ENCODE results near the gene BNC2. TPM values are rescaled to one million over a fixed set of nuclear protein-coding genes. Genes with fewer than 3 reads are reported as not detected.

Gene BNC2
- polyA plus RNA-seq, 4 donors, result 6.6 to 11.3 (median 7.9) TPM

DNA sequence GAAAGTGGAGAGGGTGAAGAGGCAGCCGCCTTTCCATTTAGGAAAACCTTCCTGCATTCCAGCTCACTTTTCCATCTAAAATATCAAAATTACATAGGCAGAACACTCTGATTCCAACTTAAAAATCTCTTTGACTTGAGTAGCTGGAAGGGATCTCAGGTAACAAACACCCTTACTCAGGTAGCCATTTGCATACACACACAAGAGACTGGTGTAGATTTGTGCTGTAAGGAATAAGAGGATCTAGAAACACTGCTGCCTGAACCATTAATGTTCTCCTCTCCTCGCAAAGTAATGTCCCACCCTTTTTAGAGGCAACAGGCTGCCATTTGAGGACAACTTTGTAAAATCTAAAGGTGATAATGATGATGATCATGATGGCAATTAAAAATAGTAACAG, 53.5 kb downstream of the BNC2 start:
- no peak for DNase-seq (ENCODE audit: low read depth in 4 of 4, low spot score in 2 of 4)

DNA sequence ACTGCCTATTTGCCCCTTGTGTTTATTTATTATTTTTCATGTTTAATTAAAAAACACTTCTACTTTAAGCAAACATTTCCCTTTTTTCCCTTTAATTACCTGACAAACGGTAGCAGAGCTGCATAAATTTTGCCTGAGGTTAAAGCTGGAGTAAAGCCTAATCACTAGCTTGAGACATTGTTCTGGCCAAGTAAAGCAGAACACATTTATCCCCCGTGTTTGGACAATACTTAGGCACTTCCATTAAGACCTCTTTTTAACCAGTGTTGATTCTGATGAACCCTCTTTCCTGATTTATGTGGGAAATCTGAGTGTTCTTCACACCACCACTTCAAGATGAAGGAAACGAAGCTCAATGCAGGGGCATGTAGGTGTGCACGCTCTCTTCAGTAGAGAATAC, 54.5 kb downstream of the BNC2 start:
- no peak for DNase-seq (ENCODE audit: low read depth in 4 of 4, low spot score in 2 of 4)

DNA sequence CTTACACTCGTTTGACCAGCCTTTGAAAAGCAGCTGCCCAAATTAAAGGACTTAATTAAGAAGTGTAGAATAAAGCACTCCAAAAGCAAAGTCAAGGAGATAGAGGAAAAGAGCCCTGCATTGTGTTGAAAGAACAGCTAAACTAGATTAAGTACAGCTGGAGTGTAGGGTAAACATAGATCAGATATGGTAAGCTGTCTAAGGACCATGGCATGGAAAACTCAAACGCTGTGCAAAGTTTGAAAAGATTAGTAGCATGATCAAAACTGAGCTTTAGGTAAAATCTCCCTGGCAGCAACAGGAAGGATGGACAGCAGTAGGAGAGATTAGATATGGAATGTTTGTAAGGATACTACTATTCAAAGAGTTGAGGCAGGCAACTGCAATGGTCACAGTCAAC, 55.4 kb downstream of the BNC2 start:
- no peak for DNase-seq (ENCODE audit: low read depth in 4 of 4, low spot score in 2 of 4)

DNA sequence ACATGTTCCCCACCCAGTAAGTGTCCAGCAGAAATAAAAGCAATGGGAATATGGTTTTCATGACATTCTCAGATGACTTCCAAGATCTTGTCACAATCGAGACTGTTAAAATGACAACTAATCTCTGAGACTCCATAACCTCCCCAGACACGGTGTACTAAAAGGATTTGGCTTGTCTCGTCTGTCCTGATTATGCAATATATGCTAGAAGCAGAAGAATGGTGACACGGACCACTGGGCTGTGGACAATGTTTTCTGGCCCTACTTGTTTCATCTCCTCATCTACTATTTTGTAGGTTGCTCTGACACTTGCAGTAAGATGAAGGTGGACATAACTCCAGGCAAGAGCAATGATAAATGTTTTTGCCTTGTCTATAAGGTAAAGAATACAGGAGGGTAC, 56.6 kb downstream of the BNC2 start:
- DNase-seq (ENCODE audit: low read depth in 4 of 4, low spot score in 2 of 4), result no peak

DNA sequence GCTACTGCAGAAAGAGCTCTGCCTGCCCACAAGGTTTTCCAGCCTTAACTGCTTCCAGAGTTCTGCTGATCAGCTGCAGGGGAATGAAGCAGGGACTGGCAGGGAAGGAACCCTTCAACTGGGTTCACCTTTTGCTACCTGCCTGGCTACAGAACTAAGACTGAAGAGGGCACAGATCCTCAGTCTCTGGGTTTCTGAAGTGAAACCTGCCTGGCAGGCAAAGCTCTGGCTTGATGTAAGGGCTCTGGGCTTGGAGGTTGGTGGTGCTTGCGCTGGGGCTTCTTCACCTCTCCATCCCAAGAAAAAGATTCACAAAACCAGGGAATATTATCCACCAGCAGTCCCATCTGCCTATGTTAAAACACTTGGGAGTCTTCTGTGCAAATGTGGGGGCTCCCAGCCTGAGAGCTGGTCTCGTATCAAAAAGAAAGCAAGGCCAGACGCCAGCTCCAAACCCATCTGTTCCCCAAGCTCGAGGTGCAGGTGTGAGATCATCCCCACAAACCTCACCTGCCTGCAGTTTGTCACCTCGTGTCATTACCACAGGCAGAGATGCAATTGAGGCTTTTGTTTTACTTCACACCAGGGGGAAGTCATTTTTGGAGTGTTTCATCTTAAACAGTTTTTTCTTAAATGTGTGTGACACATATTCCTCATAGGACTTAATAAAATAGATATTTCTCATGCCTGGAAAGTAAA, 58.3 kb downstream of the BNC2 start:
- no peak for DNase-seq (ENCODE audit: low read depth in 4 of 4, low spot score in 2 of 4)

DNA sequence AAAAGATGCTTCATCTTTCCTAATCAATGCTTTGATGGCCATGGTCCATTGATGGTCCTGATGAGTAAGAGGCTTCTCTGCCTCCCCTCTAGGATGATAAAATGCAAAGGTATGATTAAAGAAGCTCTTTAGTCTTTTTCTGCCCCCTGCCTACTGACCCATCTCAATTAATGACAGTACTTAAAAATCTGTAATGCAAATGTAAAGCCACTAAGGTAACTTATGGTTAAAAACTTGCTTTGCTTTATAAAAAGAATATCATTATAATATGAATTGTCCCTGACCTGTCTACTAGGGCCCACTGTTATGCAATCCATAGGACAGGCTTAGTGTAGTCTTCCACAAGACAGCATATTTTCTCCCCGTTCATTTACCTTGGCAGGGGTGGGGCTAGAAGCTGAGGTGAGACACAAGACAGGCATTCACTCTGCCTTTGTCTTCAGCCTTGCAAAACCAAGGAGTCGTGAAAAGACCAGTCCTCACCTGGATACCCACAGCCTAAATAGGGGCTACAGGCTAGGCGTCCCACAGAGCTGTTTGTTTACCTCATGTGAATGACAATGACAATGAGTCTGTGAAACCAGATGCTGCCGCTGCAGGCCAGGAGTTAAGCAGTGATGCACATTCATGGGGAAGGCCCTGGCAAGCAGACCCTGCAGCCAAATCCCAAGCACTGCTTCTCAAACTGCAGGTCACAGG, 60.4 kb downstream of the BNC2 start:
- no peak for DNase-seq (ENCODE audit: low read depth in 4 of 4, low spot score in 2 of 4)

DNA sequence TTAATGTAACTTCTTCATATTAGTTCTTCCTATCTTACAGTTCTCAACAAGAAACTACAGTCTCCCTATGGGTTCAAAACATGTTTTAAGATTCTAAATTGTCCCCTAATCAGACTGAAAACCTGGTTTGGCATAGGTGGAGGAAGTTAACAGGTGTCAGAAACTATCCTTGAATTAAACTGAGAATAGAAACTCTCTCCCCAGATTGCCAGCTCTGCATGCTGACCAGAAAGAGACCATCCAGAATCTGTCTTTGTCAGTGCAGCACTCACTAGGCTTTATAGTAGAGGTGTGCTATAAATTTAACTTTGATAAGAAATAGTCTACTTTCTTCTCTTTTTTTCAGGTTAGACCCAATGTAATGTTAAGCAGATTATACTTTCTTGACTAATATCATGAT, 63.8 kb downstream of the BNC2 start:
- DNase-seq (ENCODE audit: low read depth in 4 of 4, low spot score in 2 of 4), result no peak

DNA sequence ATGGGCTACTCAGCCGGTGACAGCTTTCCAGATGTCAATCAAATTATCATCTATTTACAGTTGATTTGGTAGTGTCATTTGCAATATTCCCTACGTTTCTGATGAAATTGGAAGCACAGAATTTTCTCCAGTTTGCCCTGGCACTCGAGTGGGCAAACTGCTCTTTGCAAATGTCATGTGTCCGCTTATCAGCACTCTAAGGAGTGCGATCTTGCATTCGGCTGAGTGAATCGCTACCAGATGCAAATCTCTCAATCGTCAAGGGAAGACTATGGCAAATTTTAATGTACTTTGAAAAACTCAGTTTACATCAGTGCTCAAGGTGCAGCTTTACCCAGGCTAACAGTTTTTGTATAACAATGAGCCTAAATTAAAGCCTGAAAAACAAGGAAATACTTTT, 66.8 kb downstream of the BNC2 start:
- no peak for DNase-seq (ENCODE audit: low read depth in 4 of 4, low spot score in 2 of 4)

DNA sequence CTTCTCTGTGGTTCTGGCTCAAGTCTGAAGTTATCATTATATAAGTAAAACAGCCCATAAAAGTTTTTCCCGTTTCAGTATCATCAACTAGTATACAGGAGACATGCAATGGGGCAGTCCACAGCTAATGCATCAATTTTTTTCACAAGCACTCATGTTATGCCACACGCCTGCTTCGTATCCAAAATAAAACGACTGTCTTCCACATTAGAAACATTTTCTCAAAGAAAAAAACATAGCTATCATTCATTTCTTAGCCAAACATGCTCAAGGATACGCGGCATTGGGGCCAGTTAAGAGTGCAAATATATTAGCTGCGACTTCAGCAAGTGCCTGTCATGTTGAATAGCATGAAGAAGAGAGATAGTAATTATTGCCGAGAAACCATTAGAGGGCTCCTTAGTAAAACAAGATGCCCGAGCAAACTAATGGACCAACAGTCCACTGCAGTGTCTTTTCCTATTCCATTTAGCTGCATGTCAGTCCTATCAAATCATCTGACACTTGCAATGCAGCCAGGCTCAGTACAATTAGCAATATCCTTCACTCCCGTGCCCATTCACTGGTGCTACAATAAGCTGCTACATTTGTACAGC, 68.5 kb downstream of the BNC2 start:
- no peak for DNase-seq (ENCODE audit: low read depth in 4 of 4, low spot score in 2 of 4)

DNA sequence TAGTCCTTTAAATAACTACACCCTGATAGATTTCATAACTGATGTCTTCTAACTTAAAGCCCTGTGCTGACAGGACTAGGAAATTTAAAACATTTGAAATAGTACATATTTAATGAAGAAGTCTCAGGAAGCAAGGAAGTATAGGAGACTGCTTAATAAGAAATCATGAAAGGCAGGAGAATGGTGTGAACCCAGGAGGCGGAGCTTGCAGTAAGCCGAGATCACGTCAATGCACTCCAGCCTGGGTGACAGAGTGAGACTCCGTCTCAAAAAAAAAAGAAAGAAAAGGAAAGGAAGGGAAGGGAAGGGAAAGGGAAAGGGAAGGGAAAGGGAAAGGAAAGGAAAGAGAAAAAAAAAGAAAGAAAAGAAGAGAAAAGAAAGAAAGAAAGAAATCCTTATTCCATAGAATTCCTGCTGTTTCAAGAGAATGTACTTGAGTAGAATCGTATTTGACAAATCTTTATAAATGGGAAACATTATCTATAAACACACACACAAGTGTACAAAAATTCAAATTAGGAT, 74.1 kb downstream of the BNC2 start:
- no peak for DNase-seq (ENCODE audit: low read depth in 4 of 4, low spot score in 2 of 4)

DNA sequence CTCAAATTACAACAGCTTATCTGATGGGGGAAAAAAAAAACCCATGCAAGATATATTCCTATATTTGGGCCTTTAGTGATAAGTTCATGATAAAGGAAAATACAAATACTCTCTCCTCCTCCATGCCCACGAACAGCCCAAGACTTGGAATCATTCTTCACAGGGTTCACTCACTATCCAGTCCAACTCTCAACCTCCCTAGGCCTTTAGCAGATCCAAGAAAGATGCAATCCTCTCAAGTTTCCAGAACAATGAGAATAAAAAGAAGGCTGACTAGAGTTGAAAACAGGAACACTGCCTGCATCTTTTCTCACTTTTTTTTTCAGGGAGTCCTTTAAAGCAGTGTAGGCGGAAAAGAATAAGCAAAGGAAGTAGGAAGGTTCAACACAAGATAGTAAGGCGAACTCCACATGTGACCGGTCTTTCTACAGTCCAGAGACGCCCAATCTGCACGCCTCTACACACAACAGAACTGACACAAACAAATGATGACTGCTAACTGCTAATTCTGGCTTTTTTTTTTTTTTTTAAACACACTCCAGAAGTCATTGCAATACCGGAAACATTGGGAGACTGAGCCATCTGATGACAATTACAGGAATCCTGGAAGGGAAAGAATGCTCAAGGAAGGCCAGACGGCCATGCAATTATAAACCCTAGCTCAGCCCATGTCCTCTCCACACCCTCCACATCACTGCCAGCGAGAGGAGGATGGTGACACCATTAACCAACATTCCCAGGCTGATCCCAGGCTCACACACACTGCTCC, 75.4 kb downstream of the BNC2 start:
- no peak for DNase-seq (ENCODE audit: low read depth in 4 of 4, low spot score in 2 of 4)

DNA sequence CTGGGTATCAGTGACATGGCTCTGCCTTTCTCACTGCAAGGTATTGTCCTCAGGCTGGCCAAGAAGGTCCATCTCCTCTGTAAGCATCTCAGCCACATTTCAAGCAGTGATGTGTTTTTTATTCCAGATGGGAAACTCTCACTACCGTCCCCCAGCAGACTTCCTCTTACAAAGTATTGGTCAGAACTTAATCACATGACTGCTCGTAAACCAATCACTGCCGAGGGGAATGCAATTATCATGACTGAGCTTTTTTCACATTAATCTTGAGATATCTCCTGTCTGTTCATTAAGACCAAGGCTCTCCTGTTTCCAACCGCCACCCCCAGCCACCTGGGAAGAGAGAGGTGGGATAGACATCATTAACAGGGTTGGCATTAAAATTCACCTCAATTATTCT, 76.4 kb downstream of the BNC2 start:
- no peak for DNase-seq (ENCODE audit: low read depth in 4 of 4, low spot score in 2 of 4)

DNA sequence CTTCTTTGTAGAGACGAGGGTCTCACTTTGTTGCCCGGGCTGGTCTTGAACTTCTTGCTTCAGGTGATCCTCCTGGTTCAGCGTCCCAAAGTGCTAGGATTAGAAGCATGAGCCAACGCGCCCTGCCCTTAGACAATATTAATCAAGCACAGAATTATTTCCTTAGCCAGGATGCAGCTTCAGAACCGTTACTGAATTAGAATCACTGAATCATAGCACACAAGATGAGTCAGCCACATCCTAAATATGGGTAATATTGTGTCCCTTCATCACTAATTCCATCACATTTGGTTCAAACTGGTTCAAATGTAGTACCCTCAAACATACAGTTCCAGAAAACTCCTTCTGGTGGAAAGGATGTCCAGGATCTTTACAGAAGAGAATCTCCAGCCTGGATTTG, 82.7 kb downstream of the BNC2 start:
- no peak for DNase-seq (ENCODE audit: low read depth in 4 of 4, low spot score in 2 of 4)

DNA sequence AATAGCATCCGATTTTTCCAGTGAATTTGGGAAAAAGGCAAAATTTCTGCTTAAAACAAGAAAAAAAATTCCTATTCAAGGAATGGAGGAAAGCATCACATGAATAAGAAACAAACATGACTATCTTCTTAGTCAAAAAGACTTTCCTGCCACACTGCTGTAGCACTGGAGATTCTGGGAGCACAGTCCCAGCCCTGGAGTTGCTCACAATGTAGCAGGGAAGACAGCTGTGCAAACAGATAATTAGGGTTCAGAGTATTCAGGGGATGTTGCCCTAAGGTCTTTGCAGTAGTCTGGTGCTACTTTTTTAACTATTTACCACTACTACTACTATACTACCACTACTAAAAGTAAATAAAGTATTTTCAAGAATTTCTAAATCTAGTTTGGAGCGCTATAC, 86.5 kb downstream of the BNC2 start:
- DNase-seq (ENCODE audit: low read depth in 4 of 4, low spot score in 2 of 4), result no peak

DNA sequence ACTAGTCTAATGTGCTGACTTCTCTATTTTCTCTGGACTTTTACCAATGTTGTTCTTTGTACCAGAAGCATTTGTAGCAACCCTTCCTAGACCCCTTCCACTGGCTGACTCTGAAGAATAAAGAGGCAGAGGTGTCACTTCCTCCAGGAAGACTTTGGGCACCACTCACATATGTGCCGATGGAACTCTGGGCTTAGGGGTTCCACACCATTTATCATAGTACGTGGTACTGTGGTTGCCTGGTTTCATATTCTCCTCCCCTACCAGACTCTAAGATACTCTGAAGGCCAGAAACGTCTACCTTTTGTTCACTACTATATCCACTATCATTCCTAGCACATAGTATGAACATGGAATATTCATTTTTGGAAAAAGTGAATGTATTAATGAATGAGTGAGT, 88.0 kb downstream of the BNC2 start:
- DNase-seq (ENCODE audit: low read depth in 4 of 4, low spot score in 2 of 4), result no peak

DNA sequence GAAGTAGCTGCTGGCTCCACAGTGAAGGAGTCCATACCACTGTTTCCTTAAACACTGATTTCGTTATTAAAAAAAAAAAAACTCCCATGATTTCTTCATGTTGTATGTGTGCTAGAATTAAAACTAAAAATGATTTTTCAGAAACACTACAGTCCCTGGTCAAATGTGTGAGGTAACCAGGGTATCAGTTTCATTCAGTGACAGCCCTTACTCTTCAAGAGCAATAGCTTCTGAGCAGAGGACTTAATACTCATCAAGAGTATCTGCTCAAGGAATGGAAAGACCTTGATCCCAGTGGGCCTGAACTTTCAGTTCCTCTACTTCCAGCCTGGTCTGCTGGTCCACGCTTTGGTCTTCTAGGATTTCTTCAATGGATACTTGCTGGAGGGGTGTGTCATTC, 95.1 kb downstream of the BNC2 start:
- no peak for DNase-seq (ENCODE audit: low read depth in 4 of 4, low spot score in 2 of 4)

DNA sequence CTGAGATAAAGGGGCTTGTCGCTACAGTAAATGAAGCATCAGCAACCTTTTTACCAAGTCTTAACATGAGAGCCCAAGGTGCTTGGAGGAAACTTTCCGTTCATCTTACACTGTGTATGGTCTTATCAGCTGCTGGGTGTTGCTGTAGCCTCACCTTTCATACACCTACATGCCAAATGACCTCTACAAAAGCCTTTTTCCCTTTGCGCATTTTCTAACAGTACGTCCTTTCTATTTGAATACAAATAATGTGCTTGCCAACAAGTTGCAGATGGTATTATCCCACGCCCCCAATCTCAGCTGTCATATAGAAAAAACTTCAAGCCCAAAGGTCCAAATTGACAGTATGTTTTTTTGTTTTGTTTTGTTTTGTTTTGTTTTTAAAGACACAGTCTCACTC, 96.9 kb downstream of the BNC2 start:
- no peak for DNase-seq (ENCODE audit: low read depth in 4 of 4, low spot score in 2 of 4)

DNA sequence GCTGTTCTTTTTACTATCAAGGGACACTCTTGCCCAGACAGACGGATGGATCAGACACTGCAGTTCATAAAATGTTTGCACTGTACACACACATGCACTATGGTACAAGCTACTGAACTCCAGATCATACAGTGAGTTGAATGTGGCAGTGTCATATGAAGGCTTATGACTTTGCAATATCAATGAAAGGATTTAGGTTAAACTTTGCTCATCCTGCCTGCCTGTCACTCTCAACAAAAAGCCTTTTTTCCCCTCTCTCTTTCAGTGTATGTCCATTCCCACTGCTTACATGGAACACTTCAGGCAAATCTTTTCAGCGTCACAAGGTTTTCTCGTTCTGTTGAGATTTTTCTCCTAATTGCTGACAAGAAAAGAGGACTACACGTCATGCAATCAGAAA, 97.4 kb downstream of the BNC2 start:
- no peak for DNase-seq (ENCODE audit: low read depth in 4 of 4, low spot score in 2 of 4)

DNA sequence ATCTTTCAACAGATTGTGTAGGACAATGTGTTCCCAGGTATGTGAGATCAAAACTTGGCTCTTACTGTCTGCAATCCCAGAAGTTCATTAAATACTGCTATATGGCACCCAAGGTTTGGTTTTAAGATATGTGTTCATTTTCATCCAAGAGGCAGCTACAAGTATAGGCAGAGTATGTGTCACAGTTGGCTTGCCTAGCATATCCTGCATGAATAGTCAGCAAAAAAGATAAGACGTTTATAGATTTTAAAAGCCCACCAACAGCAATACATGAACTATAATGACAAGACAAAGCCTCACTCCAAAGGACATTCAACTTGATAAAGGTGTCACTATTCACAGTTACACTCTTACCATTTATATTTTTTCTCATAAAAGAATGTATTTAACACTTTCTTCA, 99.1 kb downstream of the BNC2 start:
- DNase-seq (ENCODE audit: low read depth in 4 of 4, low spot score in 2 of 4), result no peak

DNA sequence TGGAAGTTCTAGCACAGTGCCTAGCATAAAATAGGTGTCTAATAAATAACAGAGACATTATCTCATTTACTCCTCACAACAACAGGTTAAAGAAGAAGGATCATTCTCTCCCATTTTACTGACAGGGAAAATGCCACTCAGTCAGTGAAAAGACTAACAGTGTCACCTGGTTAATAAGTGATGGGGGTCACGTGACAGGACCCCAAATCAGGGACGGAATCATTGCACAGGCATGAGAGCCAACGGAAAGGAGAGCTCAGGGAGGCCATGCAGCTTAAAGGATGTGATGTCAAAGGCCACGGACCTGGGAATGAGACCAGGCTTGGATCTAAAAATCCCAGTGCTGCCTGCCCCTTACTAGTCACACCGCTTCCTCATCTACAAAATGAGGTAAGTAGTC, 101.2 kb downstream of the BNC2 start:
- DNase-seq (ENCODE audit: low read depth in 4 of 4, low spot score in 2 of 4), result no peak

DNA sequence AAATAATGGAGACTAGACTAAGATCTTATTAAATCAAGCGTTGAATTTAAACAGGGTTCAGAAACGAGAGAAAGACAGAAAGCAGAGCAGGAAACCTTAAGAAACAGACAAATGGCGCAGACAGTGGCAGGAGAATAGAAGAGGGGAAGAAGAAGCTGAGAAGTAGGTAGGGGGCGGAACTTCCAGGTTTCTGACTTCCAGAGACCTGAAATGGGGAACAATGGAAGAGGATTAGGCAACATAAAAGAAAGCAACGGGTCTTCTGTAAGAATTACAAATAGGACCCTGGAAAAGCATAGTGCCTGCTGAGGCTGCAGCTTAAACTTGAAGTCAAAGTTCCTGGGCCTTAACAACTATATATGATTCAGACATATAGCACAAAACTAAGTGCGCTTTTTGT, 101.7 kb downstream of the BNC2 start:
- DNase-seq (ENCODE audit: low read depth in 4 of 4, low spot score in 2 of 4), result no peak

Data from left renal cortex interstitium (tissue), 4 donors.